Common myeloid progenitor, CD34-positive (primary cell): ENCODE measurements around the gene MDK.

Experiments
- CTCF ChIA-PET: fragments of 350-600 bp; sonication (Branson Sonifier 250); formaldehyde crosslinking; loops from one replicate; lab custom pipeline; 2021; ENCODE audit warnings: antibody characterized with exemption; lab: Charles Lee
- POLR2A ChIA-PET: fragments of 350-600 bp; sonication (Branson Sonifier 250); formaldehyde crosslinking; loops from one replicate; lab custom pipeline; 2021; ENCODE audit warnings: antibody characterized with exemption; lab: Charles Lee
- DNase-seq, 3 donors: peaks; one replicate each; pipeline versions ENCODE4 v3.0.0 to v3.0.0-alpha.2; 2013
- H3K27ac ChIP-seq, 2 experiments: 1 replicate in 1 of 2; 2 replicates in 1 of 2; pipeline ENCODE4 v1.7.0; 2013; ENCODE audit warnings: inconsistent platforms in 2 of 2, low read length in 2 of 2, mild to moderate bottlenecking in 2 of 2, low read depth in 1 of 2, moderate library complexity in 1 of 2; ENCODE audit not compliant: severe bottlenecking in 2 of 2, insufficient read depth in 1 of 2, poor library complexity in 1 of 2
- H3K27me3 ChIP-seq, 5 experiments: replicated peaks in 2 of 5; 1 replicate in 3 of 5; 2 replicates in 2 of 5; pipeline versions ENCODE4 v1.6.1 to v1.7.0; 2013; ENCODE audit warnings: low read length in 4 of 5, mild to moderate bottlenecking in 2 of 5, moderate library complexity in 2 of 5, inconsistent platforms in 1 of 5; ENCODE audit not compliant: insufficient read depth in 5 of 5, control insufficient read depth in 4 of 5
- H3K36me3 ChIP-seq, 4 experiments: 1 replicate in 2 of 4; 2 replicates in 2 of 4; pipeline versions ENCODE4 v1.6.1 to v1.7.0; 2013; ENCODE audit warnings: low read length in 3 of 4, control low read depth in 1 of 4, mild to moderate bottlenecking in 1 of 4; ENCODE audit not compliant: control insufficient read depth in 4 of 4, insufficient read depth in 4 of 4
- H3K4me1 ChIP-seq, 4 experiments: 1 replicate in 3 of 4; 2 replicates in 1 of 4; pipeline versions ENCODE4 v1.6.1 to v1.7.1; 2013; ENCODE audit warnings: low read length in 3 of 4, mild to moderate bottlenecking in 3 of 4, control low read depth in 1 of 4, inconsistent platforms in 1 of 4, moderate library complexity in 1 of 4; ENCODE audit not compliant: control insufficient read depth in 4 of 4, insufficient read depth in 4 of 4; ENCODE audit errors: control extremely low read depth in 1 of 4
- H3K4me3 ChIP-seq, 7 experiments: 1 replicate in 4 of 7; 2 replicates in 3 of 7; pipeline versions ENCODE4 v1.5.1 to v1.7.0; 2013; ENCODE audit warnings: mild to moderate bottlenecking in 7 of 7, low read length in 6 of 7, moderate library complexity in 6 of 7, inconsistent platforms in 2 of 7, low read depth in 2 of 7, control low read depth in 1 of 7; ENCODE audit not compliant: insufficient read depth in 4 of 7, control insufficient read depth in 1 of 7; ENCODE audit errors: extremely low read depth in 1 of 7
- H3K9me3 ChIP-seq, 5 experiments: 1 replicate in 4 of 5; 2 replicates in 1 of 5; pipeline versions ENCODE4 v1.6.1 to v1.7.1; 2013; ENCODE audit warnings: low read length in 4 of 5, mild to moderate bottlenecking in 2 of 5, inconsistent platforms in 1 of 5, low read depth in 1 of 5, moderate library complexity in 1 of 5; ENCODE audit not compliant: control insufficient read depth in 4 of 5, insufficient read depth in 2 of 5; ENCODE audit errors: control extremely low read depth in 1 of 5
- WGBS: methylation state at CpG from one replicate; pipeline ENCODE4 v1.1.5; 2013; ENCODE audit not compliant: insufficient coverage; 5-methylcytosine and 5-hydroxymethylcytosine counted together

MDK gene

DNA sequence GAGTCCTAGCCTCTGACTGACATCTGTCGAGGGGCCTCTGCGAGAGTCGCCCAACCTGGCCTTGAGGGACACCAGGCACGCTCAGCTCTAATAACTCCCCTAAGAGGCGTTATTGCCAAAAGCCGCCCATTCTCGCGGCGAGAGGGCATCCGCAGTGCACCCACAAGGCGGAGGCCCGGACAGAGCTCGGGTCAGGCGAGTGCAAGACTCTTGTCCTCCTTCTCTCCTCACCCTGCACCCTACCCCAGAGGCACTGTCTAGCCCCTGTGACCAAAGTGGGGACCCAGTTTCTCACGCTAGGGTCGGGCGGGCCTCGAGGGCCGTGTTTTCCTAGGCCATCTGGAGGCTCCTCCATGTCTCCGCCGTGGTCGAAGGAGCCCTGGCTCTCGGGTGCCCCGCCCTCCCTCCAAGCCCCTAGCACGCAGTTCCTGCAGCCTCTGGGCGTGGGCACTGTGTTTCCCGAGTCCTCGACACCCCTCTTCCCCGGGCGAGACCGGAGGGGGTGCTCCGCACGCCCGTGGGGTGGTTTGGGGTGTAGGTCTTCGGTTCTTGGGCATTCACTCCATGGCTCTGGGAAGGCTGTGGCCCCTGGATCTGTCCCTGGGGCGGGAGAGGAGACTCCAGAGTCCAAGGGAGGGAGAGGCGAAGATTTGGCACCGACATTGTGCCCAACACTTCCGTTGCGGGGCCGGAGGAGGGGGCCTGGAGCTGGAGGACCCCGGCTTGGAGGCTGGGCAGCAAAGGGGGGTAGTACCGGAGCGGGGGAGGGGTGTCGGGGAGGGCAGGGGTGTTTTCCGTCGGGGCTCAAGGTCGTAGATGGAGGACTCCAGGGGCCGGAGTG, 9.1 kb downstream of the MDK start:
- Histone ChIP-seq H3K27ac (no peak overlapping the region), H3K4me1 (peaks cover 0 to 61% (median 55%) of the 10 kb centered on the region in 4 experiments), H3K9me3 (no peaks in the 10 kb centered on the region), H3K4me3 (peak overlapping the region in 3 of 7 experiments; percentile 36 to 73 (median 60)), H3K36me3 (no peaks in the 10 kb centered on the region), H3K27me3 (peaks cover 0 to 60% (median 23%) of the 10 kb centered on the region in 5 experiments)
- DNase-seq: peak in 1 of 3 donors; percentile 10
- ChIA-PET POLR2A (no interaction called here), CTCF (interaction anchor here (1.0 to 9.3 kb wide), 7 partner anchors 12 to 148 kb away, joined by 3 to 52 read pairs (median 4); no protein-coding TSS in a partner anchor)
- 2% methylated on average over 44 of the region's 49 CpGs for WGBS

DNA sequence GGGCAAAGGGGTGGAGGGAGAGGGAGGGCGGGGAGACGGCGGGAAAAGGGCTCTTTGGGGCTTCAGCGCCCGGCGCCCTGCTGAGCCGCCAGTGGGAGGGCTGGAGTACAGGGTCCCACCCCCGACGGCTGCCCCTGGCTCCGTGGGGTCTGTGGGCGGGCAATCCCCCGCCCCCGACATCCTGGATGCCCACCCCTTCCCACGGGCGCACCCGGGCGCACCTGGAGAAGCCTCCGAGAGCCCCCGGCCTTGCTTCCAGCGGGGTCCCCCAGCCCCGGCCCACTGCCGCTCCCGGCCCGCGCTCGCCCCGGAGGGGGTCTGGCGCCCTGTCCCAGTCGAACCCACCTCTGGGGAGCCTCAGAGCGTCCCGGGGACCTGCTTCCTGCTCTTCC, 9.7 kb downstream of the MDK start:
- DNase-seq: peak in 1 of 3 donors; percentile 15
- ChIA-PET CTCF (interaction anchor here (1.3 to 9.3 kb wide), 2 partner anchors 11 to 39 kb away, joined by 4 to 52 read pairs; no protein-coding TSS in a partner anchor), POLR2A (no interaction called here)
- peaks cover 0 to 5% (median 2%) of the 10 kb centered on the region in 4 experiments for H3K36me3 ChIP-seq
- H3K27ac ChIP-seq: no peak overlapping the region
- 3% methylated on average over 10 of the region's 31 CpGs for WGBS
- no peaks in the 10 kb centered on the region for H3K9me3 ChIP-seq
- peaks cover 0 to 62% (median 23%) of the 10 kb centered on the region in 5 experiments for H3K27me3 ChIP-seq
- H3K4me1 ChIP-seq: peaks cover 0 to 61% (median 55%) of the 10 kb centered on the region in 4 experiments
- H3K4me3 ChIP-seq: peak overlapping the region in 6 of 7 experiments; percentile 1 to 61 (median 54)

DNA sequence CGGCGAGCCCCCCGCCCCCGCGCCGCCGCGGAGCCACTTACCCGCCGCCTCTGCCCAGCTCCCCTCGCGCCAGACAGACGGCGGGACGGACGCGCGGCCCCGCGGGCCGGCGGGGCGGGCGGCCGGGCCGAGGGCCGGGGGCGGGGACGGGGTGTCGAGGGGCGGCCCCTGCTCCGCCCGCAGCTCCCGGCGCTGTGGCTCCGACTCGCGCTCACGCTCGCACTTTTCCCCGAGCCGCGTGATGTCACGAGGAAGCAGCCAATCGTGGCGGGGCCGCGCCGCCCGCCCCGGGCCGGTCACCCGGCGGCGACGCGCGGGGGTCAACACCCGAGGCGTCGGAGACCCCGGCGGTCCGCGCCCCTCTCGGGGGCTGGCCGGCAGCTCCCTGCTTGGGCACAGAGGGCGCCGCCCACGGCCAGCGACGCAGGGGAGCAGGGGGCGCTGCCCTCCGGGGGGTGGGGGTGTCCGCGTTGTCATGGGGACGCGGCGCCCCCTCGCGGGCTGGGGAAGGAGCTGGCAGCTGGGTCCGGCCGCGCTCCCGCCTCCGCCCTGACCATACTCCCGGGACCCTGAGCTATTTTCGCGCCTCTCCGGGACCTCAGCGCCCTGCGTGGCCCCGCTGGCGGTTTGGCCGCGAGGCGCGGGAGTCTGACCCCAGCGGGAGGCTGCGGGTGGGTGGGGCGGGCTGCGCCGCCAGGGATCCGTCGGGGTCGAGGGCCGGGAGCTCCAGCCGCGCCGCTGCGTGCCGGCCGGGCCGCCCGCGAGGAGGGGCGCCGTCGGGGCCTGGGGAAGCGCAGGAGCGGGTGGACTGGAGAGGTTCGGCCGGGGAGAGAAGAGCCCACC, 10.3 kb downstream of the MDK start, which contains the start of gene CHRM4:
Gene CHRM4, minus strand, starts transcription at position 199 of the 843 bp plus-strand sequence. CDS start 5,219 bp downstream, outside the sequence.
- ChIA-PET CTCF (interaction anchor here (1.2 to 9.3 kb wide), 3 partner anchors 11 to 40 kb away, joined by 4 to 52 read pairs (median 5); no protein-coding TSS in a partner anchor), POLR2A (no interaction called here)
- H3K4me3 ChIP-seq: peak within 1 kb of the TSS; percentile 26 to 64 (median 57)
- H3K36me3 ChIP-seq: peaks cover 0 to 10% (median 6%) of the 10 kb centered on the region in 4 experiments
- DNase-seq: peak in 1 of 3 donors; percentile 31
- H3K27me3 ChIP-seq: peaks cover 0 to 62% (median 23%) of the 10 kb centered on the region in 5 experiments
- peaks cover 0 to 61% (median 55%) of the 10 kb centered on the region in 4 experiments for H3K4me1 ChIP-seq
- under 1% methylated on average over 84 of the region's 123 CpGs for whole genome bisulfite sequencing
- H3K9me3 ChIP-seq: no peaks in the 10 kb centered on the region
- no peak within 1 kb of the TSS for H3K27ac ChIP-seq

DNA sequence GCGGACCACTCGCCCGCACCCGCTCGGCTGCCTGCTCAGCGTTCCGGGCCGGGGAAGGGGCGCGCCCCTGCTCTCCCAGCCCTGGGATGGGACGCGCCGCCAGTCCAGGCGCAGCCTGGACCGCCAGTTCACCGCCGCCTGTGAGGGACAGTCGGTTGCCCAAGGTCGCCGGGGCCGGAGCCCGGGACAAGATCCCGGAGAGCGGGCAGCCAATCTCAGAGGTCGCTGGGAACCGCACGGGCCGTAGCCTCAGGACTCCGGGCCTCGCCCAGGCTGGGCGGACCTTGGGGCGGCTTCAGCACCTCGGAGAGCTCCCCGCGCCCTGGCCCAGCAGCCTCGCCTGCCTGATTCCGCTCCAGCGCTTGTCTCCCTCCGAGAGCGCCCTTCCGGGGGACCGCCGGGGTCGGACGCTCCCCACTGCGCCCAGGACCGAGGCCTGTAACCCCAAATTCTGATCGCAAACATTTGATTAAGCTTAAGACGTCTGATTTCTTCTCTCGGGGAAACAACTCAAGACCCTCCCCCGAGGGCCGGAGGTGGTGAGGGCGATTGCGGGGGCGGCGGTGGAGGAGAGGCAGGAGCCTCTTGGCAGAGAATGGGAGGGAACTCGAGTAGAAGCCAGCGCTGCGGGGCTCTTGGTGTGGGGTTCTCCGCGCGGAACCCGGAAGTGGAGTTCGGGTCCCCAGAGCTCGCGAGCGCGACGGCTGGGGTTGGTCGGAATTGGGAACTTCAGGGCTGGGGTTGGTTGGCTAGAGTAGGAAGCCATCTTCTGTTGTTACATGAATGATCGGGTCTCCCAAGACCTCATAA, 11.2 kb downstream of the MDK start:
- no peaks in the 10 kb centered on the region for H3K9me3 ChIP-seq
- no peak overlapping the region for H3K27ac ChIP-seq
- POLR2A ChIA-PET: no interaction called here
- CTCF ChIA-PET: interaction anchor here (0.6 to 9.3 kb wide), 4 partner anchors 10 to 43 kb away, joined by 3 to 52 read pairs (median 4); no protein-coding TSS in a partner anchor
- H3K4me3 ChIP-seq: peak overlapping the region; percentile 26 to 64 (median 57)
- peaks cover 0 to 56% (median 51%) of the 10 kb centered on the region in 4 experiments for H3K4me1 ChIP-seq
- DNase-seq: peak; percentile 65 to 88 (median 87)
- peaks cover 1 to 18% (median 13%) of the 10 kb centered on the region in 4 experiments for H3K36me3 ChIP-seq
- H3K27me3 ChIP-seq: peaks cover 0 to 60% (median 23%) of the 10 kb centered on the region in 5 experiments
- 3% methylated on average over 54 of the region's 71 CpGs for WGBS

DNA sequence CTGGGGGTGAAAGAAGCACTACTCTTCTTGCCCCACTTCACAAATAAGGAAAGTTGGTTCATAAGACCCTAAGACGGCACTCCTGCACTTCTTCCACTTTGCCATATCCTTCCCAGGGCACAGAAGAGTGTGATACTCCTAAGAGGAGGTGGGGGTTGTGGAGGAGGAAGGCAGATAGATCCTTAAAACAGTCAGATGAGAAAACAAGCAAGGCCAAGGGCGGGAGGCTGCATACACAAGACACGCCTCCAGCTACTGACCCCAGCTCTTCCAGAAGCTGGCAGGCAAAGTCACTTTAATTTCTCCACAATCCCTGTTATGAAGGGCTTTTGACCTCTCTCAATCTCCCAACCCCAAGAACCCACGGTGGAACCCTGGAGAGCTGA, 11.8 kb downstream of the MDK start:
- Histone ChIP-seq H3K4me3 (peak overlapping the region in 4 of 7 experiments; percentile 48 to 64 (median 60)), H3K36me3 (peaks cover 2 to 24% (median 16%) of the 10 kb centered on the region in 4 experiments), H3K27me3 (peaks cover 0 to 56% (median 23%) of the 10 kb centered on the region in 5 experiments), H3K9me3 (no peaks in the 10 kb centered on the region), H3K4me1 (peaks cover 0 to 50% (median 45%) of the 10 kb centered on the region in 4 experiments), H3K27ac (no peak overlapping the region)
- CTCF ChIA-PET: interaction anchor here (0.6 to 9.3 kb wide), 4 partner anchors 9 to 42 kb away, joined by 3 to 52 read pairs (median 4); no protein-coding TSS in a partner anchor
- POLR2A ChIA-PET: no interaction called here
- DNase-seq: no peak
- WGBS: no CpG with 5 or more reads among the region's 4 CpGs

DNA sequence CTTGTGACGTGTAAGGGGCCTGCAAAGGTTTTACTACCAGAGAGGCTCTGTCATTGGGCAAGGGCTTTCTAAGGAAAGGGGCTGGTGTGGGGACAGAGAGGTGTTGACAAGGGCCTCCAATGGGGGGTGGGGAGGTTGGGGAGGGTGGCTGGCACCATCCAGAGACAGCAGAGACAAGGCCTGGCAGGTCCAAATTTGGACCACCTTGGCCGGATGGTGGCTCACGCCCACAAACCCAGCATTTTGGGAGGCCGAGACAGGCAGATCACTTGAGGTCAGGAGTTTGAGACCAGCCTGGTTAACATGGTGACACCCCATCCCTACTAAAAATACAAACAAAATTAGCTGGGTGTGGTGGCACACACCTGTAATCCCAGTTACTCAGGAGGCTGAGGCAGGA, 12.3 kb downstream of the MDK start:
- no peak for DNase-seq
- ChIA-PET CTCF (interaction anchor here (1.4 to 9.3 kb wide), 2 partner anchors 9 to 42 kb away, joined by 3 to 52 read pairs; no protein-coding TSS in a partner anchor), POLR2A (no interaction called here)
- Histone ChIP-seq H3K9me3 (no peaks in the 10 kb centered on the region), H3K27ac (no peak overlapping the region), H3K36me3 (peaks cover 2 to 26% (median 17%) of the 10 kb centered on the region in 4 experiments), H3K4me1 (peaks cover 0 to 44% (median 40%) of the 10 kb centered on the region in 4 experiments), H3K27me3 (peaks cover 0 to 50% (median 21%) of the 10 kb centered on the region in 5 experiments), H3K4me3 (no peak overlapping the region)
- WGBS: 80% methylated on average over 1 of the region's 4 CpGs
